Activated gamma-delta T cell treated with anti-CD3 and anti-CD28 coated beads, Interleukin-2, amount 50 U/mL, for 16 hours (primary cell): Measurements from ENCODE around the gene CCDC30.

Experiments
- DNase-seq: peaks from one replicate; pipeline ENCODE4 v3.0.0-alpha.2; 2020; ENCODE audit warnings: low read depth

The CCDC30 gene

GRCh38 chr1:42462828-42463763, at the start of gene CCDC30:
Gene CCDC30, plus strand, starts transcription at chr1:42463286. Its CDS starts 17,266 bp downstream, at chr1:42480552.
- DNase-seq: peak; percentile 94

GRCh38 chr1:42414551-42415496, 48.3 kb upstream of the CCDC30 start:
- no peak for DNase-seq

DNA sequence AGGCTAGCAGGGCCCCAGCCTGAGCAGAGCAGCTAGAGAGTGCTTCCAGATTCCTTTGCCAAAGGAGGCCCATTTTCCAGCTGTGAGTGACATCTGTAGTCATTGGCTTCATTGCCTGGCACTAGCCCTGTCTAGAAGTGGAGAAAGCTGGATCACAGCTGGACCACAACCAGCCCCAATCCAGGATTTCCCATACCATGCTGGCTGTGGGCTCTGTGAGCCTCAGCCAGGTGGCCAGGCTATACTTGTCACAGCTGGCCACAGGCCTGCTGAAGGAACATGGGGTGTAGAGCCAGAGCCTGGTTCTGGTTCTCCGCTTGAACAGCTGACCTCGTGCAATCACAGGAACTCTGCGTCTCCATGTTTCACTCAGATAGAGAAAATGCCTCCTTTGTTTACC, 45.9 kb upstream of the CCDC30 start:
- DNase-seq: no peak

DNA sequence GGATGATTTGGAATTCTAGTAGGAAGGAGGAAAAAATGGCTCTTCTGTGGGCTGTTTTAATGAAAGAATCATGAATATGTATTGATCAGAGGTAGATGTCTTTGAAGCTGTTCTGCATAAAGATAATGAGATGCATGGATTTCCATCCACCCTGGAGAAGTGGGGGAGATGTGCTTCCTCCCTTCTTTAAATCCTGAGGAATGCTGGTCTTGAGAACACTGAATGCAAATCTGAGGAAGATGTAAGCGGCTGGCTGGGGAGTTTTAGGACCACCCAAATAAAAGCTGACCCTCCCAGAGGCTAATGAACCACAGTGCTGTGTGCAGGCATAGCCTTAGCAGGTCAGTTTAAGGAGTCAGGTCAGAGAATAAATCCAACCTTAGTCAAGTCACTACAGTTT, 44.6 kb upstream of the CCDC30 start:
- no peak for DNase-seq

DNA sequence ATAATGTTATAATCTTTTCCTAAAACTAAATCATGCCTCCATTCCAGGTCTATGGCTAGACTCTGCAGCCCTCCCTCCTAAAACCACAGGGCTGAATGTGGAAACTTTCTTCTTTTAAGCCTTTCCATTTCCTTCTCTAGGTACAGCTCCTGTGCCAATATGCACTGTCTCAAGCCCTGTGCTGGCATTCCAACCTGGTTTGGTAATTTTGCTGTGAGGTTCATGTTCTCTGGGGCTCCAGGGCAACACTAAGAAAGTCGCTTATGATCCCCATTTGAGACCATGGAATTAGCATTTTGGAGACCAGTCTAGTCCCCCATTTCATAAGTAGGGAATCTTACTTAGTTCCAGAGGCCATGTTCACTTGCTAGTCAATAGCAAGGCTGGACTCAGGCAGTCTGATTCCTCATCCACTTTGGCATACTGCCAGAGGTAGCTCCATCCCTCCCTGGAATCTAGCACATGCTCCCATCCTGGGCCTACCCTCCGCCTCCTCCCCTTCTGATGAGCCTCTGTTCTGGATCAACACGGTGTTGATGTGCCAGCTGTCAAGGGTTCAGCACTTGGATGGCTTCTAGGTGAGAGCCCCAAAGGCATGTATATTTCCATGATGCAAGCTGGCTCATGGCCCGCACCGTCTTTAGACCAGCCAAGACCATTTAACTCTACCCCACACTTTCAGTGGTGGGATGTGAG, 43.8 kb upstream of the CCDC30 start:
- DNase-seq: no peak

DNA sequence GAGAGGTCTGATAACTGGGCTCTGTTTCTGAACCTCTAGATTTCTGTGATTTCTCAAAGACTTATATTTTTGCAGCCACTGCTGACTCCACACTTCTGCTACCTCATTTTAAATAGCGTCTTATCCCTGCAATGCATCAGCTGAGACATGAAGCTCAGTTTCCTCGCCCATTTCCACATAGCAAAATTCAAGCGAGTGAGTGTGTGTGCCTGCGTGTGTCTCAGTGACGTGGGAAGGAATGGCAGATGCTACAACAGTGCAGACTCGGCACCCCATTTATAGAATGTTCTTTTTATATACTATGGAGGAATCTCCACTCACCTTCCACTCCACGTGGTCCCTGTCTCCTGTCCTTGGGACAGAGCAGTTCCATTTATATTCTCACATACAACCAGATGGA, 43.0 kb upstream of the CCDC30 start:
- no peak for DNase-seq

DNA sequence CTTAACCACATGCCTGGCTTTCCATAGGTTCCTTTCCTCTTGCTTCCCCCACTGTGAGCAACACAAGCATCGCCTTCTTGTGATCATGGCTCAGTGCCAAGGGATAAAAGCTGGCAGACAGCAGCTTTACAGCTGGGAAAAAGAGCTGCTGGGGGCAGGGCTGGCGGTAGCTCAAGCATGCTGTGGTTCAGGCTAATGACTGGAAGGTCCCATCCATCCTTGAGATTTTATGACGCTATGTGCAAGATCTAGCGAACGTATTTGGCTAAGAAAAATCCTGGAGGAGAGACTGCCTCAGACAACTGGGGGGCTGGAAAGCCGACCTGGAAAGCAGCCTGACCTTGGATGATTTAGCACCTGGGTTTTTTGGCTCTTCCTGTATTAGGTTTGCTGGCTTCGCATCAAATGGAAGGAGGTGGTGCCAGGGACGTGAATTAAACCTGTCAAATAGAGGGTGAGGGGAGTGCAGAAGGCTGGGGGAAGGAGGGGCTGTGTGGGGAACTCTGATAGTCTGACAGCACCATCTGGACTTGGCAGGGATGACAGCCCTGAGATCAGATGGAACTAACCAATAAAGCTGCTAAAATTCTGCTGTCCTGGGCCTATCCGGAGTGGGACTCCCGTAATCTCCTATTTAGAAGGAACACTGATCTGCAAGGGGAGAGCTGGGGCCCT, 42.0 kb upstream of the CCDC30 start:
- no peak for DNase-seq

GRCh38 chr1:42422737-42423136, 40.3 kb upstream of the CCDC30 start:
- DNase-seq: no peak

- DNase-seq: no peak
Observed at GRCh38 chr1:42423681-42424080, 39.4 kb upstream of the CCDC30 start.

GRCh38 chr1:42424201-42424600, 38.9 kb upstream of the CCDC30 start:
- no peak for DNase-seq

DNA sequence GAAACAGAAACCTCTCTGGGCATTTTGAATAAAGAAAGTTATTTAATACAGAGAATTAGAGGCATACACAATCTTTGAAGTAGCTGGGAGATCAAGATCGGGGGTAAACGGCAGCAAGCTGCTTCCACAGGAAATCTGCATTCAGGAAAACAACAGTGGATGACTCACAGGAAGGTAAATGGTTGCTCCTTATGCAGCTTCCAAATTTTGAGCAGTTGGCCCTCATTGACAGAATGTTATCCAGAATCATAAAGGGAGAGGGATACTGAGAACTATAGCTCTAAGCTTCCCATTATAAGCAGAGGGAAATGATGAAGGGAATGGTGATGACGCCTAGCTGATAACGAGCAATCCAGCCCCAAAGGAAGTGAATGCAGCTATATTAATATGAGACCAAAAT, 35.8 kb upstream of the CCDC30 start:
- no peak for DNase-seq

DNA sequence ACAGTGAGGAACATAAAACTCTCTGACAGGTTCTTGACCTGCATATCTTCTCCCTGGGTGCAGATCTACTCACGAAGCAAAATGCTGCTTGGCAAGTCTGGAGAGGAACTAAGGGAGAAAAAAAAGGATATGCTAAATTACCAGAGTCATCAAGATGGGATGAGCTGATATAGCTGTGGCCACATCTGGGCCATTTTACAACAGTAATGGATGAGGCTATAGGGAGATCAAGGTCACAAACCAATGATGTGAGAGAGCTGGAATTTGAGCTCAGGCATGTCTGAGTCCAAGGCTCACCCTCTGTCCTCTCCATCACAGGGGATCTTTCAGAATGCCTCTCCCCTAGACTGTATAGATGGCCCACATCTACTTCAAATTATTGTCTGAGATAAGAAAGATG, 33.5 kb upstream of the CCDC30 start:
- no peak for DNase-seq

GRCh38 chr1:42430286-42431135, 32.6 kb upstream of the CCDC30 start:
- no peak for DNase-seq

DNA sequence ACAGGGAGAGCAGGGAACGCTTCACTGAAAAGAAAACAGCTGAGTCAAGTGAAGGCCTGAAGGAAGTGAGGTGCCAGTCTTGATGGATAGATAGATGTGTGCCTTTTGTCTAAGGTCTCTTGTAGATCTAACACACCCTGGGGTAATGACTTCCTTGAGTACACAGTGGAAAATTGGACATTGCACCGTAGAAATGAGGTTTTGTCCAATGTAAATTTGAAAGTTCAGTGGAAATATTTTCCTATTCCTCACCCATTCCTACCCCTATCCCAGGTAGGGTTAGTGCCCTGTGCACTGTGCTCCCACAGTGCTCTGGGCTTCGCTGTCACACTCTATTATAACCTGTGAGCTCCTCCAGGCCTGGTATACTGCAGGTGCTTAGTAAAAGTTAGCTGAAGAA, 31.6 kb upstream of the CCDC30 start:
- no peak for DNase-seq

- no peak for DNase-seq
Observed at GRCh38 chr1:42432714-42433113, 30.4 kb upstream of the CCDC30 start.

DNA sequence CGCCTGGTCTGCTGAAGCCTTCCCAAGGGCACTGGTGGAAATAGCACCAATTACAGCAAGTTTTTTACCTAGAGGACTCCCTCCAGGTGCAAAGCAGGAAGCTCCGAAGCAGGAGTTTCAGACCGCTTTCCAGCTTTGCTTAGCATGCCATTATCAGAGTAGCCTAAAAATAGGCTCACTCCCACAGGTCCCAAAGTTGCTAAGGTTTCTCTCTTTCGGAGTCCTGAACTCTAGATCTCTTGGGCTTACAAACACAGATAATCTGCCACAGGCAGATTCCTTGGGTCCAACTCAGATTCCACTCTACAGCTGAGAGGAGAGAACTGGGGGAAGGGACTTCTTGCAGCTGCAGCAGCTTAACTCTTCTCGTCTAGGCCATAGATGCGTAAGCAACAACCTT, 29.7 kb upstream of the CCDC30 start:
- no peak for DNase-seq

DNA sequence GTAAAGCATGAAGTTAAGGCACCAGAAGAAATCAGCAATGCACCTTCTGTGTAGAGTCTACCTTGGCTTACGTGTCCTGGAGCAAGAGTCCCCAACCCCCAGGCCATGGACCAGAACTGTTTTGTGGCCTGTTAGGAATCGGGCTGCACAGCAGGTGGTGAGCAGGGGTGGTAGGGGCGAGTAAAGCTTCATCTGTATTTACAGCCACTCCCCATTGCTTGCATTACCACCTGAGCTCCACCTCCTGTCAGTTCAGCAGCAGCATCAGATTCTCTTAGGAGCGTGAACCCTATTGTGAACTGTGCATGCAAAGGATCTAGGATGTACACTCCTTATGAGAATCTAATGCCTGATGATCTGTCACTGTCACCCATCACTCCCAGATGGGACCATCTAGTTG, 28.7 kb upstream of the CCDC30 start:
- DNase-seq: no peak

- DNase-seq: no peak
Observed at GRCh38 chr1:42439940-42440339, 23.1 kb upstream of the CCDC30 start.

DNA sequence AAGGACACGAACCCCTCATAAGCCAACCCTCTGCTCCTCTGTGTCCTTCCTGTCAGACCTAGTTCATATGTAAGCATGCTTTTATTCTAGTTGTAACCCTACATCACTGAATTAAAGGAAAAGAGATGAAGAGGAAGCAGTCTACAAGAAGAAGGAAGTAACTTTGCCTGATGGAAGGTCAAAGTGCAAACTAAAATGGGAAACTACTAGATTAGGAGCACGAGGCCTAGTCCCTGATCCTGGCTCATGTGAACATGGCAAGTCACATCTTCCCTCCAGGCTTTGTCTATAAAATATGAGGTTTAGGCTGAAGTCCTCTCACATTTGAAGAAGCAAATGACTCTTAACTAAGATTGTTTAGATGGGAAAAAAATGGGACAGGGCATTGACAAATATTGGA, 20.4 kb upstream of the CCDC30 start:
- no peak for DNase-seq

DNA sequence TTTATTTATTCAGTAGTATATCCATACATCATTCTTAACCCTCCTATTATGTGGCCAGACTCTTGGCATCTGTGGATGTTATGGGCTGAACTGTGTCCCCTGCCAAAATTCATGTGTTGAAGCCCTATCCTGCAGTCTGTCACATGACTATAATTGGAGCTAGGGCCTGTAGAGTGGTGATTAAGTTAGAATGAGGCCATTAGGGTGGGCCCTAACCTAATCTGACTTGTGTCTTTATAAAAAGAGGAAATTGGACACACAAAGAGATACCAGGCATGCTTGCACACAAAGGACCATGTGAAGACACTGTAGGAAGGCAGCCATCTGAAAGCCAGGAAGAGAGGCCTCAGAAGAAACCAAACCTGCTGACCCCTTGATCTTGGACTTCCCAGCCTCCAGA, 13.8 kb upstream of the CCDC30 start:
- no peak for DNase-seq

DNA sequence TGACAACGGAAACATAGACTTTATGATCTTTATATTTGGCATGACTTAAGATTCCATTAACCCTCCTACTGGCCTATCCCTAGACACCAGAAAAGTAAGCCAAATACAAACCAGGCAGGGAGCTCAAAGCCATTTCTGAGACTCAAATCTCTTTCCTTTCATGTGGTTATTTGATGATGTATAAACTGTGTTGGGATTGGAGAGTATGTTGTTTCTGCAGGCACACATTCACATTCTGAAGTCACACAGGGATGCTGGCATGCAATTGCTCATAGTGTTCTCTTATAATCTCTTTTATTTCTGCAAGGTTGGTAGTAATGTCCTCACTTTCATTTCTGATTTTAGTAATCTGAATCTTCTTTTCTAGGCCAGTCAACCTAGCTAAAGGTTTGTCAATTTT, 13.0 kb upstream of the CCDC30 start:
- DNase-seq: no peak
